ENCODE results near the gene TBC1D1.

Gene TBC1D1

DNA sequence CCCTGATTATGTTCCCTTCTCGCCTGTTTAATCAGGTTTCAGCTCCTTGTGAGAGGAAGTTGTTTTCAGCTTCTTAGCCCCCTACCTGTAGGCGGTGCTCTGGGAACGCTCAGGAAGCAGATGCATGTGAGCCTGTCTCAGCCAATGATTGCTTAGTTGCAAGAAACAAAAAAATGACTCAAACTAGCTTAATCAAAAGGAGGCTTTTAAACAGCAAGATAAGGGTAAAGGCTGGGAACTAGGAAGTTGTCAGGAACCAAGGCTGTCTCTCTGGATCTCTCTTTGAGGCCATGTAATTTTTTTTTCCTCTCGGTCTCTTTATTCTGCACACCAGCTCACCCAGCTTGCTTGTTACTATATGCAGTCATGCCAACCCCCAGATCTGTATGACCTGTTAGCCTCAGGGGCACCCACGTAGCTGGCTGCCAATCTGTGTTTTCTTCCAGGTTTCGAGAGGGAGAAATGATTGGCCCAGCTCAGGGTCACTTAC is 178.4 kb downstream of the TBC1D1 start:
- TF ChIP-seq ZFX (IDR thresholded peaks at IDR 0.05): no peak
- TF ChIP-seq, protein P1, sequence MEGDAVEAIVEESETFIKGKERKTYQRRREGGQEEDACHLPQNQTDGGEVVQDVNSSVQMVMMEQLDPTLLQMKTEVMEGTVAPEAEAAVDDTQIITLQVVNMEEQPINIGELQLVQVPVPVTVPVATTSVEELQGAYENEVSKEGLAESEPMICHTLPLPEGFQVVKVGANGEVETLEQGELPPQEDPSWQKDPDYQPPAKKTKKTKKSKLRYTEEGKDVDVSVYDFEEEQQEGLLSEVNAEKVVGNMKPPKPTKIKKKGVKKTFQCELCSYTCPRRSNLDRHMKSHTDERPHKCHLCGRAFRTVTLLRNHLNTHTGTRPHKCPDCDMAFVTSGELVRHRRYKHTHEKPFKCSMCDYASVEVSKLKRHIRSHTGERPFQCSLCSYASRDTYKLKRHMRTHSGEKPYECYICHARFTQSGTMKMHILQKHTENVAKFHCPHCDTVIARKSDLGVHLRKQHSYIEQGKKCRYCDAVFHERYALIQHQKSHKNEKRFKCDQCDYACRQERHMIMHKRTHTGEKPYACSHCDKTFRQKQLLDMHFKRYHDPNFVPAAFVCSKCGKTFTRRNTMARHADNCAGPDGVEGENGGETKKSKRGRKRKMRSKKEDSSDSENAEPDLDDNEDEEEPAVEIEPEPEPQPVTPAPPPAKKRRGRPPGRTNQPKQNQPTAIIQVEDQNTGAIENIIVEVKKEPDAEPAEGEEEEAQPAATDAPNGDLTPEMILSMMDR (conservative IDR thresholded peaks at IDR 0.05): no peak
- H3K27ac ChIP-seq: no peak overlapping the region

DNA sequence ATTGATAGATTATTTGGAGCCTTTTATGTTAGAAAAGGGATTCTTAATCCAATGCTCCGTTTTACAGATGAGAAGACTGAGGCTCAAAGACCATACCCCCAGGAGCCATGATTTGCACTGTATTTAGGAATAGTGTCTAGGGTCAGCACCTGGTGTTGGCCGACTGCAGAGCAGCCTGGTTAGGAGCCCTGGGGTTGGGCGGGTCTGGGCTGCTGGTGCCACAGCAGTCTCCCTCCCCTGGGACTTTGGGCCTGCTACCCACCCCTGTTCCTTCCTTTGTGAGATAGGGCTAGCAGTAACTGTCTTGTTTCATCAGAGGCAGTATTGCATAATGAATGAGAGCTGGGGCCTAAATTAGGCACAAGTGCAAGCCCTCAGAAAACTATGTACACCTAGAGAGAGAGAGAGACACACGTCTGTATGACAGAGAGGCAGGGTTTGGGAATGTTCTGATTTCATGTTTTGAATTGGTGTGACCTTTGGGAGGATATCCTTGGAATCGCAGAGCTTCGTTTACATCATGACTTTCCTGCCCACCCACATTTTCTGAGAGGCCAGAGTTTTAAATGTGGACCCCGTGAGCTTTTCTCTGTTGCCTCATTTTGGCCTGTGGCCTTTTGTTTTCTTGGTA is 181.0 kb downstream of the TBC1D1 start:
- H3K27ac ChIP-seq: no peak overlapping the region
- TF ChIP-seq, protein P1 (conservative IDR thresholded peaks at IDR 0.05): no peak

DNA sequence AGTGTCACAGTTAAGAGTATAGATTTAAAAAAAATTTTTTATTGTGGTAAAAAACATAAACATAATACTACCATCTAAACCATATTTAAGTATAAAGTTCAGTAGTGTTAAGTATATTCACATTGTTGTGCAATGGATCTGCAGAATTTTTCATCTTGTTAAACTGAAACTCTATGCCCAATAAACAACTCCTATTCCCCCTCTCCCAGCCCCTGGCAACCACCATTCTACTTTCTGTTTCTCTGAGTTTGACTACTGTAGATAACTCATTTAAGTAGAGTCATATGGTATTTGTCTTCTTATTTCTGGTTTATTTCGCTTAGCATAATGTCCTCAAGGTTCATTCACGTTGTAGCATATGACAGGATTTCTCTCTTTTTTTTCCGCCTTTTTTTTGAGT is 181.7 kb downstream of the TBC1D1 start:
- no peak overlapping the region for H3K27ac ChIP-seq
- TF ChIP-seq ZFX (IDR thresholded peaks at IDR 0.05): no peak
- TF ChIP-seq, protein P1 (conservative IDR thresholded peaks at IDR 0.05): no peak

DNA sequence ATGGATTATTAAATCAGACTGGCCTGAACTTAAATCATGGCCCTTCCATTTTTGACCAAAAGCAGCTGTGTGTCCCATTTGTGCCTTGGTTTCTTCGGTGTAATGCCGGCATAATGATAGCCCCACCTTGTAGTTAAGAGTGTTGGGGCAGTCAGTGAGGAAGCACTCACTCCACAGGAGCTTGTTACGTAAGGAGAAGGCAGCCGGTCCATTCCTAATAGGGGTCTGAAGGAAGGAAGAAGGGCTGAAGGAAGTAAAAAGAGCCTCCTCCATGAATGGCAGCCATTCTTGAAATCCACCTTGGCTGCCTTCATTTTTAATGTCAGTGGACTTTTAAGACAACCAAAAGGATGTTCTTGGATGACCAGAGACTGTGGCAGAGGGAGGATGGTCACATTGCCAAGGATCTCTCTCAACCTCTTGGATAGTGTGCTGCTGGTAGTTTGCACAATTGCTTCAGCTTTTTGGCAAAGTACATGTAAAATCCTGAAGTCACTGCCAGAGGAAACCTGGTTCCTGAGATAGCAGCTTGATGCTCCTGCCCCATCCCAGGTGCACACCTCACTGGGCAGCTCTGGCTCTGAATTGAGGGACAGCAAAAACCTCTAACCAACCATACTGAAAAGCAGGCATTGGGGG is 182.8 kb downstream of the TBC1D1 start:
- H3K27ac ChIP-seq: no peak overlapping the region
- TF ChIP-seq, protein P1 (conservative IDR thresholded peaks at IDR 0.05): no peak
- TF ChIP-seq ZFX (IDR thresholded peaks at IDR 0.05): no peak

DNA sequence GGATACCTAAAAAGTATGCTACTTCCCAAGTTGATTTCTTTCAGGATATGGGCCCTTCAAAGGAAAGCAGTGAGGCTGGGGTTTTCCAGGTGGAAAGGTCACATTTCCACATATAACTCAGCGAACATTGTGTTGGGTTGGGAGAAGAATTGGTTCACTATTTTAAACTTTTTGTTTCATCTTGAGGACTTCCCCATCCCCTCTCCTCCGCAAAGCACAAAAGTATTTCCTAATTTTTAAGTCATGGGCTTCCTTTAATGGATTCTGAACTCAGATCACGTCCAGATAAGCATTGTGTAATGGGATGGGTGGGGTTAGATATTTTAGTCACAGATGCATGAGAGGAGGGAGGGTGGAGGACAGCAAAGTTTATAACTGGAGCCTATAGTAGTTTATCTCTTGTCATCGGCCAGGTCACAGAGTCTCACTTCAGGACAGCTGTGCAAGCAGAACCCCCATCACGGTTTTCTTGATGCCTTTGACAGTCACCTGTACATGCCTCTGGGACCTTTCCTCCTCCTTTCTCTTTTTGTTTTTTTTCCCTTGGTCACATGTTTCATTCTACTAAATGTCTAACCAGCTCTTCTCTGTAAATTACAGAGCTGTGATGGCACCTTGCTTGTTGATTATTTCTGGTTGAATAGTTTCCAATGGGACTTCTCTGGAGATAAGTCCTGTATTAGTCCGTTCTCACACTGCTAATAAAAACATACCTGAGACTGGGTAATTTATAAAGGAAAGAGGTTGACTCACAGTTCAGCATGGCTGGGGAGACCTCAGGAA is 184.7 kb downstream of the TBC1D1 start:
- no peak overlapping the region for H3K27ac ChIP-seq
- no peak for TF ChIP-seq ZFX (IDR thresholded peaks at IDR 0.05)
- TF ChIP-seq, protein P1 (conservative IDR thresholded peaks at IDR 0.05): no peak

DNA sequence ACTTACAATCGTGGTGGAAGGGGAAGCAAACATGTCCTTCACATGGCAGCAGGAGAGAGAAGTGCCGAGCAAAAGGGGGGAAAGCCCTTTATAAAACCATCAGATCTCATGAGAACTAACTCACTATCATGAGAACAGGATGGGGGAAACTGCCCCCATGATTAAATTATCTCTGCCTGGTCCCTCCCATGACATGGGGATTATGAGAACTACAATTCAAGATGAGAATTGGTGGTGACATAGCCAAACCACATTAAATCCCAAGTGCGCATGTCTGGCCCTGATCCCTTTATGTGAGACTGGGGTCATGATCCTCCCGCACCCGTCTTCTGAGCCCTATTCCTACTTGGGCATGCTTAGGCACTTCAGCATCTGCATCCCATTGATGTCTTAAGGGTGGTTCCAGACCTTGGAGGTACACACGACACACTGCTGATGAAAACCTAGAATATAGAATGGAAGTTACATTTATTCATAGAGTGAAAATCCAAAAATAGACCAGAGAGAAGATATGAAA is 185.3 kb downstream of the TBC1D1 start:
- no peak for TF ChIP-seq ZFX (IDR thresholded peaks at IDR 0.05)
- TF ChIP-seq, protein P1 (conservative IDR thresholded peaks at IDR 0.05): no peak
- H3K27ac ChIP-seq: no peak overlapping the region
